ENCODE results near the gene PZP. TPM values are rescaled to one million over a fixed set of nuclear protein-coding genes. Genes with fewer than 3 reads are reported as not detected.

The PZP gene
- total and polyA plus RNA-seq, 2 of the 8 experiments (the other 6 are each of a cell fraction or from before 2014, with no cell fraction given): 0.08 TPM; not detected in 1

DNA sequence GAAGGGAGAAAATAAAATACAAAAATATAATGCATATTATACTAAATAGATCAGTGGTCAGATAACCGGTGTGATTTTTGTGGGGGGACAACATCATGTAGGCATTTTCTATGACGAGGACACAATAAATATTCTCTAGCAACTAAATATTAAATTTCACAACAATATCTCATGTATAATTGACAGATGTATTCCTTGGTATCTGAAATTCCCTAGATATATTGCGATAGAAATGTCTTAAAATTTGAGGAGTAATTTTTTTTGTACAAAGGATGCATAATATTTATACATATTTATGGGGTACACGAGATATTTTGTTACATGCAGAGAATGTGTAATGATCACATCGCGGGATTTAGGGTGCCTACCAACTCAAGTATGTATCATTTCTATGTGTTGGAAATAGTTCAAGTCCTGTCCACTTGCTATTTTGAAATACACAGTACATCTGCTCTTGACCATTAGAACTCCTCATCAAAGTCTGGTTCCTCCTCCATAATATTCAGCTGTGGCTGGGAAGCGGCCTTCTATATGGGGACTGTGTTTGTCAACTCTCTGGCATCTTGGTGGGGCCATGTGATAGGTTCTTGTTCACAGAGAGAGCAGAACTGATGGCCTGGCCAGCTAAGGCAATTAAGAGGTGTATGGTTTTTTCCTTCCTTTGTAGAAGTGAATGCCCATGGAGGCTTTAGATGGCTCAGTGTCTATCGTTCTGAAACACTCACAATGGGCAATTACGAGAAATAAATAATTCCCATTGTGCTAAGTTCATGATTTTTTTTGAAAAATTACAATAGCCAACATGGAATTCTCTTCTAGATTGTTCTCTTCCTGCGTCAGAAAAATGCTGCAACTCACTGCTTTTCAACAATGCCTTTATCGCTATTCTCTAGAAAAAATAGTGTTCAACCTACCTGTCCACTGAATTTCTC, 101.3 kb downstream of the PZP start:
- H3K23me2 ChIP-seq (ENCODE audit: low read depth, low read length): no peaks in the 10 kb centered on the region
- no peak overlapping the region for H3K4me2 ChIP-seq (ENCODE audit: insufficient read depth in 1 of 2, low read depth in 2 of 2, low read length in 2 of 2)
- FAIRE-seq (no peak), DNase-seq (ENCODE audit: low read depth in 1 of 2, low spot score in 2 of 2) (no peak)
- no peak overlapping the region for H3K4ac ChIP-seq (replicated peaks; ENCODE audit: insufficient read length, low read depth, low read length)
- no peak overlapping the region for H4K5ac ChIP-seq (ENCODE audit: insufficient read length, low read depth, low read length)
- H2BK15ac ChIP-seq (ENCODE audit: low read length): no peak overlapping the region
- no peak overlapping the region for H2AK5ac ChIP-seq (ENCODE audit: low read depth, low read length)
- H3K23ac ChIP-seq (ENCODE audit: insufficient read length): no peak overlapping the region
- no peak overlapping the region for H3K18ac ChIP-seq (ENCODE audit: extremely low read depth, low read length)
- H2AFZ ChIP-seq (ENCODE audit: low read length): no peak overlapping the region
- H3K79me2 ChIP-seq (ENCODE audit: control insufficient read depth in 1 of 2, insufficient read depth in 2 of 2, low read length in 2 of 2): no peaks in the 10 kb centered on the region
- H4K91ac ChIP-seq (replicated peaks; ENCODE audit: insufficient read length, low read length): no peak overlapping the region
- no peaks in the 10 kb centered on the region for H4K20me1 ChIP-seq (replicated peaks in 1 of 2; ENCODE audit: control insufficient read depth in 1 of 2, insufficient read depth in 2 of 2, low read length in 2 of 2)
- H3K36me3 ChIP-seq (ENCODE audit: control insufficient read depth in 2 of 4, insufficient read depth in 4 of 4, low read length in 3 of 4): no peaks in the 10 kb centered on the region
- H2BK20ac ChIP-seq (ENCODE audit: low read length): no peak overlapping the region
- WGBS, 2 experiments (ENCODE audit: extremely low coverage in 1 of 2, insufficient coverage in 1 of 2, insufficient read length in 1 of 2, insufficient replicate concordance in 2 of 2, low coverage in 1 of 2, low lambda C conversion rate in 2 of 2, missing lambda C conversion rate in 1 of 2): 88% methylated on average over 11 of the region's 11 CpGs; no CpG with 5 or more reads in 1 of the 2 experiments
- no peak overlapping the region for H3K14ac ChIP-seq (ENCODE audit: insufficient read length)
- no peaks in the 10 kb centered on the region for H3K4me1 ChIP-seq (replicated peaks in 1 of 4; ENCODE audit: control insufficient read depth in 3 of 4, insufficient read depth in 4 of 4, low read length in 3 of 4)
- H3K27ac ChIP-seq (ENCODE audit: low read depth, low read length): no peak overlapping the region
- no peak overlapping the region for H2BK12ac ChIP-seq (ENCODE audit: low read depth, low read length)
- ChIA-PET CTCF (ENCODE audit: partially characterized antibody) (no interaction called here), POLR2A (ENCODE audit: partially characterized antibody) (no interaction called here)
- H3K56ac ChIP-seq (replicated peaks; ENCODE audit: insufficient read length, low read depth, low read length): no peak overlapping the region
- H3K79me1 ChIP-seq (ENCODE audit: low read depth, low read length): no peaks in the 10 kb centered on the region
- H2BK120ac ChIP-seq (replicated peaks; ENCODE audit: low read depth, low read length): no peak overlapping the region
- H4K8ac ChIP-seq (ENCODE audit: extremely low read depth, insufficient read depth, low read length): no peak overlapping the region
- no peaks in the 10 kb centered on the region for H3K27me3 ChIP-seq (replicated peaks in 1 of 4; ENCODE audit: control insufficient read depth in 3 of 4, extremely low read depth in 1 of 4, insufficient read depth in 3 of 4, low read length in 3 of 4)
- no peaks in the 10 kb centered on the region for H3K9me3 ChIP-seq (ENCODE audit: insufficient read depth in 2 of 2, low read depth in 1 of 2, low read length in 1 of 2)
- no peak overlapping the region for H2BK5ac ChIP-seq (ENCODE audit: low read depth, low read length)
- H3K4me3 ChIP-seq (ENCODE audit: extremely low read depth in 1 of 4, insufficient read depth in 2 of 4, low read depth in 3 of 4, low read length in 4 of 4): no peak overlapping the region
- H3K9ac ChIP-seq (replicated peaks in 1 of 4; ENCODE audit: extremely low read depth in 1 of 4, low read depth in 3 of 4, low read length in 3 of 4): no peak overlapping the region
- TF ChIP-seq CBX5 (IDR thresholded peaks at IDR 0.05; ENCODE audit: low read depth, low read length) (no peak), TEAD4 (IDR thresholded peaks at IDR 0.05; ENCODE audit: low read depth, low read length) (no peak), SIX5 (IDR thresholded peaks at IDR 0.05; ENCODE audit: low read depth, low read length) (no peak), HDAC2 (IDR thresholded peaks at IDR 0.05; ENCODE audit: borderline replicate concordance in 1 of 2, low read depth in 2 of 2, low read length in 2 of 2) (no peak), TAF1 (IDR thresholded peaks at IDR 0.05; ENCODE audit: low read depth, low read length) (no peak), SP1 (IDR thresholded peaks at IDR 0.05; ENCODE audit: low read depth, low read length) (no peak), CEBPB (IDR thresholded peaks at IDR 0.05; ENCODE audit: low read depth, low read length) (no peak), TAF7 (optimal IDR thresholded peaks at IDR 0.05; ENCODE audit: borderline replicate concordance, low read depth, low read length) (no peak), RFX5 (IDR thresholded peaks at IDR 0.05; ENCODE audit: borderline replicate concordance, low read depth, low read length) (no peak), BCL11A (IDR thresholded peaks at IDR 0.05; ENCODE audit: low read depth in 2 of 2, low read length in 2 of 2) (no peak), KDM1A (IDR thresholded peaks at IDR 0.05; ENCODE audit: borderline replicate concordance, low read length) (no peak), SIRT6 (IDR thresholded peaks at IDR 0.05; ENCODE audit: low read length) (no peak), ZNF274 (IDR thresholded peaks at IDR 0.05; ENCODE audit: borderline replicate concordance, extremely low read depth, low read length) (no peak), JUN (IDR thresholded peaks at IDR 0.05; ENCODE audit: low read depth, low read length) (no peak)
